ENCODE measurements around the gene WDR20.

DNA sequence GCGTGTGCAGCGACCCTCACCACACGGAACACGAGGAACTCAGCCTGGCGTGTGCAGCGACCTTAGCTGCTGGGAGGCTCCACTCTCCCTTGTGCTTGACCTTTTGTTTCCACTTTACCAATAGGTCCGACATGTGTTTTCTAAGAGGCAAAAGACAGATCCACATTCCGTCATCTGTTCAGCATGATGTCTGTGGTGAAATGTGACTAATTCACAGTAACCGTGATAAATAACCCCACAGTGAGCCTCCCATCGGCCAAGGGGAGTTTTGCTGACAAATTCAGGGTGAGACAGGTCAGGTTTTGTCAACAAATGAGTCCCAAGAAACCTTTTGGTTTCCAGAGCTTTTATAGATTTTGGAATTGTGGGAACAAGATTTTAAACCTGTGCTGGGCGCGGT is 109.3 kb downstream of the WDR20 start:
- TF ChIP-seq CTCF (IDR thresholded peaks at IDR 0.05; ENCODE audit: borderline replicate concordance, extremely low read depth, low read length, poor library complexity, severe bottlenecking), result no peak
- no peak for TF ChIP-seq EZH2 (IDR thresholded peaks at IDR 0.05; ENCODE audit: borderline replicate concordance, low read depth, low read length, severe bottlenecking)
